Measurements from ENCODE around the gene KIAA0586.

- TF ChIP-seq, protein P1, sequence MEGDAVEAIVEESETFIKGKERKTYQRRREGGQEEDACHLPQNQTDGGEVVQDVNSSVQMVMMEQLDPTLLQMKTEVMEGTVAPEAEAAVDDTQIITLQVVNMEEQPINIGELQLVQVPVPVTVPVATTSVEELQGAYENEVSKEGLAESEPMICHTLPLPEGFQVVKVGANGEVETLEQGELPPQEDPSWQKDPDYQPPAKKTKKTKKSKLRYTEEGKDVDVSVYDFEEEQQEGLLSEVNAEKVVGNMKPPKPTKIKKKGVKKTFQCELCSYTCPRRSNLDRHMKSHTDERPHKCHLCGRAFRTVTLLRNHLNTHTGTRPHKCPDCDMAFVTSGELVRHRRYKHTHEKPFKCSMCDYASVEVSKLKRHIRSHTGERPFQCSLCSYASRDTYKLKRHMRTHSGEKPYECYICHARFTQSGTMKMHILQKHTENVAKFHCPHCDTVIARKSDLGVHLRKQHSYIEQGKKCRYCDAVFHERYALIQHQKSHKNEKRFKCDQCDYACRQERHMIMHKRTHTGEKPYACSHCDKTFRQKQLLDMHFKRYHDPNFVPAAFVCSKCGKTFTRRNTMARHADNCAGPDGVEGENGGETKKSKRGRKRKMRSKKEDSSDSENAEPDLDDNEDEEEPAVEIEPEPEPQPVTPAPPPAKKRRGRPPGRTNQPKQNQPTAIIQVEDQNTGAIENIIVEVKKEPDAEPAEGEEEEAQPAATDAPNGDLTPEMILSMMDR (IDR thresholded peaks at IDR 0.05) = no peak
- no peak for TF ChIP-seq POLR2A (IDR thresholded peaks at IDR 0.05)
Observed at GRCh38 chr14:58599707-58600106, 172.2 kb downstream of the KIAA0586 start.
